NT2/D1 (cell line): ENCODE results near the gene TAX1BP1.
"Not testable (repeated sequence)": the region's sequence is repeated elsewhere in the genome, so short reads cannot be mapped to it uniquely, and the experiment has no call there.

Experiments used
- DNase-seq: peaks from one replicate; pipeline ENCODE4 v3.0.0-alpha.2; 2011; ENCODE audit warnings: low read depth, low spot score
- H3K27me3 ChIP-seq: 2 replicates; pipeline ENCODE4 v1.6.0; 2011; ENCODE audit warnings: mild to moderate bottlenecking; ENCODE audit not compliant: insufficient read length, insufficient read depth
- H3K36me3 ChIP-seq: 2 replicates; pipeline ENCODE4 v1.6.1; 2011; ENCODE audit warnings: mild to moderate bottlenecking, low read length, mixed read lengths; ENCODE audit not compliant: insufficient read depth, insufficient read length
- H3K4me1 ChIP-seq: 2 replicates; pipeline ENCODE4 v1.5.1; 2011; ENCODE audit not compliant: insufficient read depth, insufficient read length
- H3K4me3 ChIP-seq: 2 replicates; pipeline ENCODE4 v1.5.1; 2011; ENCODE audit warnings: low read depth; ENCODE audit not compliant: insufficient read length
- H3K9ac ChIP-seq: 2 replicates; pipeline ENCODE4 v1.6.0; 2011; ENCODE audit warnings: low read depth; ENCODE audit not compliant: insufficient read length
- H3K9me3 ChIP-seq: 2 replicates; pipeline ENCODE4 v1.5.1; 2011; ENCODE audit warnings: mild to moderate bottlenecking, low read length; ENCODE audit not compliant: insufficient read depth
- SUZ12 ChIP-seq: IDR thresholded peaks from 2 replicates; pipeline ENCODE4 v1.6.1; 2011; ENCODE audit not compliant: insufficient read length, insufficient read depth; ENCODE audit errors: extremely low read depth
- YY1 ChIP-seq: IDR thresholded peaks from 2 replicates; pipeline ENCODE4 v1.6.1; 2011; ENCODE audit not compliant: insufficient read length, insufficient read depth
- ZNF274 ChIP-seq: IDR thresholded peaks from 2 replicates; pipeline ENCODE4 v1.6.1; 2011; ENCODE audit warnings: mild to moderate bottlenecking, low read depth, low read length

Gene TAX1BP1

GRCh38 chr7:27739301-27739908 is 557 bp upstream of the TAX1BP1 start:
- Histone ChIP-seq H3K36me3 (no peaks in the 10 kb centered on the region), H3K4me3 (peak overlapping the region; percentile 98), H3K27me3 (no peaks in the 10 kb centered on the region), H3K4me1 (no peaks in the 10 kb centered on the region), H3K9ac (peak overlapping the region; percentile 86), H3K9me3 (no peaks in the 10 kb centered on the region)
- TF ChIP-seq YY1 (no peak), SUZ12 (no peak)
- peak; percentile 13 for DNase-seq

- TF ChIP-seq YY1 (no peak), SUZ12 (no peak), ZNF274 (no peak)
- no peaks in the 10 kb centered on the region for H3K9me3 ChIP-seq
- no peaks in the 10 kb centered on the region for H3K36me3 ChIP-seq
- H3K9ac ChIP-seq, result peak overlapping the region; percentile 86
- H3K27me3 ChIP-seq, result no peaks in the 10 kb centered on the region
- H3K4me1 ChIP-seq, result no peaks in the 10 kb centered on the region
- H3K4me3 ChIP-seq, result peak overlapping the region; percentile 98
- peak; percentile 78 for DNase-seq
Observed at GRCh38 chr7:27740449-27741086, 606 bp downstream of the TAX1BP1 start.

- not testable (repeated sequence) for H3K36me3 ChIP-seq, H3K9me3 ChIP-seq, H3K9ac ChIP-seq, DNase-seq, H3K4me1 ChIP-seq, H3K4me3 ChIP-seq, H3K27me3 ChIP-seq
Observed at GRCh38 chr7:27742091-27742710, 2.2 kb downstream of the TAX1BP1 start.

- Histone ChIP-seq H3K4me1 (no peaks in the 10 kb centered on the region), H3K9me3 (no peaks in the 10 kb centered on the region), H3K27me3 (no peaks in the 10 kb centered on the region), H3K36me3 (peaks cover 19% of the 10 kb centered on the region), H3K4me3 (no peak overlapping the region), H3K9ac (no peak overlapping the region)
- TF ChIP-seq ZNF274 (no peak), YY1 (no peak), SUZ12 (no peak)
- peak; percentile 66 for DNase-seq
Observed at GRCh38 chr7:27745064-27745583, 5.2 kb downstream of the TAX1BP1 start.

GRCh38 chr7:27746486-27746885 is 6.5 kb downstream of the TAX1BP1 start:
- Histone ChIP-seq H3K9ac (no peak overlapping the region), H3K4me1 (no peaks in the 10 kb centered on the region), H3K9me3 (no peaks in the 10 kb centered on the region), H3K4me3 (no peak overlapping the region), H3K36me3 (peaks cover 29% of the 10 kb centered on the region), H3K27me3 (no peaks in the 10 kb centered on the region)
- TF ChIP-seq ZNF274 (no peak), SUZ12 (no peak), YY1 (no peak)
- DNase-seq, result no peak

- Histone ChIP-seq H3K4me1 (no peaks in the 10 kb centered on the region), H3K9me3 (no peaks in the 10 kb centered on the region), H3K36me3 (peaks cover 30% of the 10 kb centered on the region), H3K9ac (no peak overlapping the region), H3K27me3 (no peaks in the 10 kb centered on the region), H3K4me3 (no peak overlapping the region)
- DNase-seq, result no peak
- TF ChIP-seq ZNF274 (no peak), YY1 (no peak)
Observed at GRCh38 chr7:27746978-27747377, 7.0 kb downstream of the TAX1BP1 start.

- TF ChIP-seq SUZ12 (no peak), ZNF274 (no peak), YY1 (no peak)
- Histone ChIP-seq H3K36me3 (peaks cover 34% of the 10 kb centered on the region), H3K27me3 (no peaks in the 10 kb centered on the region), H3K4me1 (no peaks in the 10 kb centered on the region), H3K4me3 (no peak overlapping the region), H3K9ac (no peak overlapping the region), H3K9me3 (no peaks in the 10 kb centered on the region)
- no peak for DNase-seq
Observed at GRCh38 chr7:27747589-27748368, 7.8 kb downstream of the TAX1BP1 start.
